GM18508 (cell line): ENCODE measurements around the gene TEX44.

Experiments
- ATAC-seq: cut with Tn5 transposase; IDR thresholded peaks from one replicate; pipeline ENCODE4 v1.9.1; 2021; ENCODE audit warnings: moderate number of reproducible peaks; ENCODE audit not compliant: insufficient read depth, unreplicated experiment

TEX44 gene

DNA sequence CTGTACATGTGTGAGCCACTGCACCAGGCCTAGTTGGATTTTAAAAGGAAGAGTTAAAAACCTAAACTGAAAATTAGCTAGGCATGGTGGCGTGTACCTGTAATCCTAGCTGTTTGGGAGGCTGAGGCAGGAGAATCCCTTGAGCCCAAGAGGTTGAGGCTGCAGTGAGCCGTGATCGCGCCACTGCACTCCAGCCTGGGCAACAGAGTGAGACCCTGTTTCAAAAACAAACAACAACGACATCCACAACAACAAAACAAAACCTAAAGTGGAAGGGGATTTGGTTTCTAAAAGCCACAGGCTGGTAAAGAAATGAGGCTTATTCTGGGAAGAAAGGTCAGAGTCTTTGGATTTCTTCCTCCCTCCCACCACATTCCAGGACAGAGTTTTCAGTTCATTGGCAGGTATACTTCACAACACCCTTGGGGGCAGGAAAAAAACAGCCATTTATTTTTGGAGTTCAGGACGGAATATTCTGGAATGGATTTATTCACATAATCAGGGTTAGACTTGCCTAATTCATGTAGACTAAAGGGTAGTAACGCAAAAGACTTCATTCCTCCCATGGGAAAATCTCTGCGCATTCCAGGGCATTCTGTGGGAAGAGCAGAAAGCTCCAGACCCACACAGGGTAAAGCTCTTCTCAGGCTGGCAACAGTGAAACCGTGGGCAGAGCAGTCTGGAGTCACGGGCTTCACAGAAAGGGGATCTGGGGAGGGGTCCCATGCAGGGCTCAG is 34.9 kb downstream of the TEX44 start:
- no peak for ATAC-seq

DNA sequence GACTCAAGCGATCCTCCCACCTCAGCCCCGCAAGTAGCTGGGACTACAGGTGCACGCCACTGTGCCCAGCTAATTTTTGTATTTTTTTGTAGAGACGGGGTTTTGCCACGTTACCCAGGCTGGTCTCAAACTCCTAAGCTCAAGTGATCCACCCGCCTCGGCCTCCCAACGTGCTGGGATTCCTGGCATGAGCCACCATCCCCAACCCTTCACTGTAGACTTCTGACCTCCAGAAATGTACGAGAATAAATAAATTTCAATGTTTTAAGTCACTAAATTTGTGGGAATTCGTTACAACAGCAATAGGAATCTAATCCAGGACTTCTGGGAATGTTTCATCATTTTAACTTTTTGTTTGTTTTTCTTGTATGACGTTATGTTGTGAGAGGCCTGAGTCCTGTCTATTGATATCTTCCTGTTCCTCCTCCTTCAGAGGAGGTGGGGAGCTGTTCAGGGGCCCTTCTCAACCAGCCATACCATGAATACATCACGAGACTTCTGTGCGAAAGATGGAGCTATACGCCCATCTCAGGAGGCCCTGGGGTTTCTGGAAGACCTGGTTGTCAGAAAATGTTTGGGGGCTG is 40.0 kb downstream of the TEX44 start:
- ATAC-seq = no peak

DNA sequence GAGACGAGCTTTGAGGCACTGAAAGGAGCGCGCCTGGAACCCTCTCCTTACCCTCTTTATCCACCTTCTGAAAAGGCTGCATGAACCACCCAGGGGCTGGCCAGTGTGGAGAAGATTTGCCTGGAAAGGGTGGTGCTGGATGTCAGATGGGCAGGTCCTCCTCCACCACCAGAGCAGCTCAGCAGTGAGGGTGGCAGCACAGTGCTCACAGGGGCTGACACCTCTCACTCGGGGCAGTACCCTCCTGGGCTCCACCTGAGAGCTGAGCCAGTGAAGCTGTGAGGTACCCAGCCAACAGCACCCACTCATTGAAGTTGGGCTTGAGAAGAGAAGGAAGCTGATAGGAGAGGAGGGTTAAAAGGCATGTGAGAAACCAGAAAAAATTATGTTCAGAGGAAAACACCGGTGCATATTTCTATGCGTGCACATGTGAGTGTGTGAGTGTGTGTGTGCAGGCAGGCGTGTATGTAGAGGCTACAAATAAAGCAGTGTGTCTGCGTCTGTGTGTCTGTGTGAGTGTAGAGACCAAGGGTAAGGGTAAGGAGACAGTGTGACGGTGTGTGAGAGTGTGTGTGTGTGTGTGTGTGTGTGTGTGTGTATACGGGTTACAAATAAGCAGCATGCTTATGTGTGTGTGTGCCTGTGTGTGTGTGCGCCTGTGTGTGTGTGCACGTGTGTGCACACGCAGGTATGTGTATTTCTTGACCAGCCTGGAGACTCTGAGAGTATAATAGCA is 40.7 kb downstream of the TEX44 start:
- ATAC-seq = no peak

DNA sequence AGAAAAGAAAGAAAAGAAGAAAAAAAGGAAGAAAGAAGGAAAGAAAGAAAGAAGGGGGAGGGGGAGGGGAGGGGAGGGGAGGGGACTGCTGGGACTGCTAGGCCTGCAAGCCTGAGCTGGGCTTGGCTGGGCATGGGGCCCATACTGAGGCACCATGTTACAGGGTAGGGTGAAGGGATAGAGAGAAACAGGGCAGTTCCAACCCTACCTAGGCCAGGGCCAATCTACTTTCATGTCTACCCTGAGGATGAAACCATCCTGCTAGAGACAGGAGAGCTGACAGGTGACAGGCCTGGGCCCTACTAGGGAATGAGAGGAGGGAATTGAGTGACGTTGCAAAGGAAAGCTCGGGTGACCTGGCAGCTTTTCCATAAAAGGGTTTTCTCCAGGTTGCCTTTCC is 41.7 kb downstream of the TEX44 start:
- no peak for ATAC-seq

DNA sequence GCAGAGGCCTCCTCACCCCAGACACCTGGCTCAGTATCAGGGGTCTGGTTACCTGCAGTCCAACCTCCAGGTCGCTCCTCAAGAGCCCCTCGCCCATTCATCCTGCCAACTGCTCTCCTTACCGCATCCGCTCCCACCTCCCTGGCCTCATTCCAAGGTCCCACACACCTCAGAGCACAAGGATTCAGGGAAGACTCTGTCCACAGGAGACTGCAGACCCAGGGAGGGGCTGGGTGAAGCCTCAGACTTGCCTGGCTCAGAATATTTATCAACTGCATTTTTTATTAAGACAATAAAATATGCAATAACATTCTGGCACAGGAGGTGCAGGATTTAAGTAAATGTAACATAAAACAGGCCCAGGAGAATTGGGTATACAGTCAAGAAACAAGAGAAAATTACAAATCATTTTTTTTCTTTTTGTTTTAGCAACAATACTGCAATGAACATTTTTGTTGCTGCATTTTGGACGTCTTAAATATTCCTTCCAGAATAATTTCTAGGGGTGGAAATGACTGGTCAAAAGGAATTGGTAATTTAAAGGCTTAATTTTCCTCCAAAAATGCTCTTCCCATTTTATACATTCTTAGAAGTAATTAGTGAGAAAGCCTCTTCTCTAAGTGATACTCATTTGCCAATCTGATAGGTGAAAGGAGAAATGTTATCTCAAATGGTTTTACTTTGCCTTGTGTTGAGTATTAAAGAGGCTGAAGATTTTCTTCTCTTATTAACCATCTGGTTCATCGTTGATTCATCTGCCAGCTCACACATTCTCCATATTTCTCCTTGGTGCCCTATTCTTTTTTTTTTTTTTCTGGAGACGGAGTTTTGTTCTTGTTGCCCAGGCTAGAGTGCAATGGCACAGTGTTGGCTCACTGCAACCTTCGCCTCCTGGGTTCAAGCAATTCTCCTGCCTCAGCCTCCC is 42.5 kb downstream of the TEX44 start:
- ATAC-seq = no peak

DNA sequence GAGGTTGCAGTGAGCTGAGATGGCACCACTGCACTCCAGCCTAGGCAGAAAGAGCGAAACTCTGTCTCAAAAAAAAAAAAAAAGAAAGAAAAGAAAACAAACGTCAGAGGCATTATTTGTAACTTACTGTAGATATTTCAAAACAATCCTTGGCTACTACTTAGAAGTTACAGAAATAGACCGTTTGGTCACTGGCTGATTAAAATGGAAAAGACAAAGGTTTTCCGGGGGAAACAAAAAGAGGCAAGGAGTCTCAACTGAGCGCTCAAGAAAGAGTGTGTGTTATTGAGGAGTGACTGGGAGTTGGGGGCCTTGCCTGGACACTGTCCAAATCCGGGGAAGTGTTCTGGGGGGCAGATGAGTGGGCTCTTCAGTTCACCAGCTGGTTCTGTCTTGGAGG is 47.6 kb downstream of the TEX44 start:
- ATAC-seq = no peak

DNA sequence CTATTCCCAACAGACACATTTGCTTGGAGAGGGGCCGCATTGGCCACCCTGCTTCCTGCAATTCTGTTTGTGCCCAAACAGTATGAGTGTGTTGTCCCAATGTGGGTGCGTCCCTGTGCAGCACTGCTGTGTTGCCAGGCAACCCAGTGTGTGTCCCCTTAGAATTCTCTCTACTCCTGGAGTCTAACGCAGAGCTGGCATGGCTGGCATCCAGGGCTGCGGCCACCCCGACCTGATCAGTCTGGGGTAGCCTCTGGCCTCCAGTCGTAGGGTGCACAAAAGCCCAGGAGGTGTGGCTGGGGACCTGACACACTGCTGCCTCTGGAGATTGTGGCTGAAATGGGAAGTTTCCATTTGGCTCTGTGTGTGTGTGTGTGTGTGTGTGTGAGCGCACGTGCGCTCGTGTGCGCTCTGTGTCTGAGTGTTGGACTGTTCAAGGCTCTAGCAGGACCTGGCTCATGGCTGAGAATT is 48.0 kb downstream of the TEX44 start:
- no peak for ATAC-seq

DNA sequence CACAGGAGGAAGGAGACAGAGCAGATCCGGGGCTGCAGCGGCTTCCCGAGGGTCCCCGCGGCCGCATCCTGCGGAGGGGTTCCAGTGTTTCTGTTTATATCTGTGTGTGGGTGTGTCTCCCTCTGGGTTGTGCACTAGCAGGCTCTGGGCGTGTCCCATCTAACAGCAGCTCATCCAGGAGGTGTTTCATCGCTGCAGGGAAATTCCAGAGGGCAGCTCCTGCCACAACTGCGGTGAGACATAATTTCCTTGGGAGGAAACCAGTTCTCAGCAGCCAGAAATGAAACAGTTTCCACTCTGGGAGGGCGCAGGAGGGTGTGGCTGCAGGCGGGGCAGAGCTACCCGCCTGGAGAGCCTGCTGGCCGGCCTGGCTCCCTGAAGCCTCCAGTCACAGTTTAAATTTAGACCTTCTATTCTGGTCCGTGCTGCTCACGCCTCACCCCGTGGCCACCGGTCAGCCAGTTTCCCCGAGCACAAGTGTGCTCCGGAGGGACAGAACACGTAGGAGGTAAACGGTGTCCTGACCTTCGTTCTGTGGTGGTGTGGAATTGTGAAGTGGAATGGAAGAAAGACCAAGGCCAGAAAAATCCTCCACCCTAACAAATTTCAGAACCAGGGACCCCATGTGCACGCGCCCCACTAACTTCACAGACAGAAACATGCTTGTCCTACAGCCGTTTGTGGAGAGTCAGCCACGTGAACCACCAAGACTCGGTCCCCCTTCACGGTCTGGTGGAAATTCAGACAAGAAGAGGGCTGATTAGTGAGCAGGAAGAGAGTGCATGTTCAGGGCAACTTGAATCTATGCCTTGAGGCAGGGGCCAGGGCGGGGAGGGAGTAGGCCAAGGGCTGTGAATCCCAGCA is 50.2 kb downstream of the TEX44 start:
- peak; percentile 58 for ATAC-seq

DNA sequence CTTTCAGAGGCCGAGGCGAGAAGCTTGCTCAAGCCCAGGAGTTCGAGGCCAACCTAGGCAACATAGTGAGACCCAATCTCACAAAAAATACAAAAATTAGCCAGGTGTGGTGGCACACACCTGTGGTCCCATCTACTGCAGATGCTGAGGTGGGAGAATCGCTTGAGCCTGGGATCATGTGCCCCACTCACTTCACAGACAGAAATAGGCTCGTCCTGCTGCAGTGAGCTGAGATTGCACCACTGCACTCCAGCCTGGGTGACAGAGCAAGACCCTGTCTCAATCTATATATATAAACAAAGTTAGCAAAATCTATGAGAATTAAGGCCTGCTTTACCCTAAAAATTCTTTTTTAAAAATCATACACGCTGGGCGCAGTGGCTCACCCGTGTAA is 50.8 kb downstream of the TEX44 start:
- ATAC-seq = no peak
